AML-193 (cell line): ENCODE results near the gene PTPN12.
"Not testable (repeated sequence)": the region's sequence is repeated elsewhere in the genome, so short reads cannot be mapped to it uniquely, and the experiment has no call there.

Experiments
- DNase-seq, 2 experiments: peaks; one replicate each; lab custom pipeline; 2025; lab: John Stamatoyannopoulos, UW

Gene PTPN12

GRCh38 chr7:77579797-77580196 is 42.7 kb downstream of the PTPN12 start:
- DNase-seq = no peak

GRCh38 chr7:77580762-77581350 is 43.8 kb downstream of the PTPN12 start:
- DNase-seq = no peak

DNA sequence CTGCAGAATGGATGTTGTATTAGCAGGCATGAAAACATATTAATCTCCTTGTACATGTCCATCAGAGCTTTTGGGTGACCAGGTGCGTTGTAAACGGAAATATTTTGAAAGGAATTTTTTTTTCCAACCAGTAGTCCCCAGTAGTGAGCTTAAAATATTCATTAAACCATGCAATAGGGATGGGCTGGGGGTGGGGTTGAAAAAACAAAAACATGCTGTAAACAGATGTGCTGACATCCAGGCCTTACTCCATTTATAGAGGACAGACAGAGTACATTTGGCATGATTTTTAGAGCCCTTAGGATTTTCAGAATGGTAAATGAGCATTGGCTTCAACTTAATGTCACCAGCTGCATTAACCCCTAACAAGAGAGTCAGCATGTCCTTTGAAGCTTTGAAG is 50.2 kb downstream of the PTPN12 start:
- DNase-seq = no peak

DNA sequence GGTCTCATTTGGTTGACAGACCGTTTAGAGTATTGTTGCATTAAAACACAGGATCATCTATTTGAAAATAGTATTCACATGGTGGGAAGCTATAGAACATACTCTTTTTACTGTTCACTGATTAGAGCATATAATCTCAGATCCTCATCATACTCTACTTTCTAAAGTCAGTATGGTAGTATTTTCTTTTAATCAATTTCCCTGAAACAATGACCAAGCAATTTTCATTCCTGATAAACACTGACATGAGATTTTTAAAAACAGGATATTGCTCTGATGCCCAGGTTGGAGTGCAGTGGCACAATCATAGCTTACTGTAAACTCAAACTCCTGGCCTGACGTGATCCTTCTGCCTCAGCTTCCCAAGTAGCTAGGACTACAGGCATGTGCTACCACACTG is 63.9 kb downstream of the PTPN12 start:
- DNase-seq = no peak

DNA sequence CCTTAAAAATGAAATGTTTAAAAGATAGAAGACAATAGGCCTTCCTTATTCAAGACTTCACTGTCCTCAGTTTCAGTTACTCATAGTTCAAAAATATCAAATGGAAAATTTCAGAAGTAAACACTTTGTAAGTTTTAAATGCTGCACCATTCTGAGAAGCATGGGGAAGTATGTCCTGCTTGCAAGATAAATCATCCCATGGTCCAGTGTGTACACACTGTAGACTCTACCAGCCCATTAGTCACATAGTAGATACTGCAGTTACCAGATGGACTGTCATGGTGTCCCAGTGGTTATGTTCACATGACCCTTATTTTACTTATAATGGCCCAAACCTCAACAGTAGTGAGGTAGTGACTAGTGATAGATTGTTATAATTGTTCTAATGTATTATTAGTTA is 69.5 kb downstream of the PTPN12 start:
- no peak for DNase-seq

DNA sequence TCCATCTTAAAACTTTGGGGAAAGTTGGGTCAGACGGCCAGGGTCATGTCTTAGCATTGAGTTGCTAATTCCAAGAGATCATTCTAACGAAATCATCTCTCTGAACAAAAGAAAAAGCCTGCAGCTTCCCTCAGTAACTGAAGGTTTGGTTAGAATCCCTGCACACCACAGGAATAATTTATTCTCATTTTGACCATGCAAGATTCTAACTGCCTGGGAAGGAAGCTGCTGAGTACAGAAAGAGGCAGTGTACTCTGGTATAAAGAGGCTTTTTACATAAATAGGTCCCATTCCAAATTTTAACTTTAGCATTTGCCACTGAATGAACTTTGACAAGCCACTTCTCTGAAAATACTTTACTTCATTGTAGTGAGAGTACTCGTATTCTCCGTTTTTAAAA is 82.2 kb downstream of the PTPN12 start:
- DNase-seq = no peak

GRCh38 chr7:77626586-77627308 is 89.7 kb downstream of the PTPN12 start:
- no peak for DNase-seq

DNA sequence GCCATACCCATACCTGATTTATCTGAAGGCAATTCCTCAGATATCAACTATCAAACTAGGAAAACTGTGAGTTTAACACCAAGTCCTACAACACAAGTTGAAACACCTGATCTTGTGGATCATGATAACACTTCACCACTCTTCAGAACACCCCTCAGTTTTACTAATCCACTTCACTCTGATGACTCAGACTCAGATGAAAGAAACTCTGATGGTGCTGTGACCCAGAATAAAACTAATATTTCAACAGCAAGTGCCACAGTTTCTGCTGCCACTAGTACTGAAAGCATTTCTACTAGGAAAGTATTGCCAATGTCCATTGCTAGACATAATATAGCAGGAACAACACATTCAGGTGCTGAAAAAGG is 90.2 kb downstream of the PTPN12 start:
- no peak for DNase-seq

DNA sequence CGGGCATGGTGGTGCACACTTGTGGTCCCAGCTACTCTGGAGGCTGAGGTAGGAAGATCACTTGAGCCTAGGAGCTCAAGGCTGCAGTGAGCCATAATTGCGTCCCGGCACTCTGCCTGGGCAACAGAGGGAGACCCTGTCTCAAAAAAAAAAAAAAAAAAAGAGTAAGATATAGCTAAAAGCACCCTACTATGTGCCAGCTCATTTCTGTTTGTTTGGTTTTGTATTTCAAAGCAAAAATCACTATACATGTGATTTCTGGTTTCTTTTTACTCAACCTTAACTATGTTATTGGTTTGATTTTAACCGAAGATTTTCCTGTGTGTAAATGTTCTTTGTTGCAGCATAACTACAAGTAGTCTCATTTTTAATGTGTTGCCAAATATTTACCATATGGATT is 92.7 kb downstream of the PTPN12 start:
- no peak for DNase-seq

- DNase-seq = peak; percentile 36 to 46
Observed at GRCh38 chr7:77631820-77632219, 94.7 kb downstream of the PTPN12 start.

DNA sequence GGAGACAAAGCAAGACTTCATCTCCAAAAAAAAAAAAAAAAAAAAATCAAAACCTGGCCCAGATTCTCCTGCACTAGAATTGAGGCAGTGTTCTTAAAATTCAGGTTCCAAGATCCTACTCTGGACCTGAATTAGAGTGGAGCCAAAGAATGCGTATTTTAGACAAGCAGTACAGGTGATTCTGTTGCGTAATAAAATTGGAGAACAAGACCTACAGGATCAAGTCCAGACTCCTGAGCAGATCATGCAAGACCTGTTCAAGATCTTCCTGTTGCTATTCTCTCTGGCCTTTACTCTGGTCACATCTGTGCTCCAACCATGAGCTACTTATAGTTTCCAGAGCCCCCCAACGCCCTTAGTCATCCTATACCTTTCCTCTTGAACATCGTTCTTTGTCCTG is 107.7 kb downstream of the PTPN12 start:
- DNase-seq = no peak

DNA sequence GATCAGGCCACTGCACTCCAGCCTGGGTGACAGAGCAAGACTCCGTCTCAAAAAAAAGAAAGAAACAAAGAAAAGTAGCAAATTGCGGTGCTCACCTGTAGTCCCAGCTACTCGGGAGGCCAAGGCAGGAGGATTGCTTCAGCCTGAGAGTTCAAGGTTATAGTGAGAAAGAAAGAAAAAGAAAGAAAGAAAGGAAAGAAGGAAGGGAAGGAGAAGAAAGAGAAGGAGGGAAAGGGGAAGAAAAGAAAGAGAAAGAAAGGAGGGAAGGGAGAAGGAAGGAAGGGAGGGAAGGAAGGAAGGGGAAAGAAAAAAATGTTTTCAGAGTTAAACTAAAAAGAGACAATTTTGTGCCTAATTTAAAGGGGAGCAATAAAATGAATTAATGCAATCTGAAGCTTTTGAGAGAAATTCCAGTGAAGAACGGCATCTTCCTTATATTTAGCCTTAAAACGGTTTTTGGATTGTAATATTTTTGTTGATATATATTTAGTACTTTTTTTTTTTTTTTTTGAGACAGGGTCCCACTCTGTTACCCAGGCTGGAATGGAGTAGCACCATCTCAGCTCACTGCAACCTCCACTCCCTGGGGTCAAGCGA is 111.7 kb downstream of the PTPN12 start:
- DNase-seq = no peak

DNA sequence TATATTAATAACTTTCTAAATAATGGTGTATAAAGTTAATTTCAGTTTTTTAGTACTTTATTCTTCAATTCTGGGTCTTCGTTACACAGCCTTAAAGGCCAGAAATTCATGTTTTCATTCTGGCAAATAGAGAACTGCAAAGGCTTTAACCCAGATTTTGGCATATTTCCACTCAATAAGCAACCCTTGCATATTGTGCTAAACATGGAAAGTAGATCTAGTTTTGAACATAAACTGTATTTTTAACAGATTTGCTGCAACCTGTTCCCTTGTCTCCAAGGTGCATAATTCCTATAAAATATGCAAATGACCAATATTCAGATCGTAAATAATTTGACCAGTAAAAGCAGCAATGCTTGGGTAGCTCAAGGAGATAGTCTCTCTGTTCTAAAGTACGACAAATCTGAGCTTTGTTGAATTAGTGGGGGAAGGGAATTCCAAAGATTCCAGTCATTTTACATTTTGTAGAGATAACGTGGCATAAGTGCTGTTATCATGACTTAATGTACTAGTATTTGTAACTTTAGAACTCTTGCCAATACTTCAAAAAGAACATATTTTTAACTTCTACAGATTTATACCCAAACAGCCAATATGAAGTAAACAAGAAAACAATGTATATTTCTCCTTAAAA is 112.7 kb downstream of the PTPN12 start:
- DNase-seq = no peak

GRCh38 chr7:77651575-77652162 is 114.6 kb downstream of the PTPN12 start:
- DNase-seq = peak; percentile 47 to 57

GRCh38 chr7:77652826-77653225 is 115.7 kb downstream of the PTPN12 start:
- not testable (repeated sequence) for DNase-seq

- DNase-seq = no peak
Observed at GRCh38 chr7:77653572-77653971, 116.5 kb downstream of the PTPN12 start.

DNA sequence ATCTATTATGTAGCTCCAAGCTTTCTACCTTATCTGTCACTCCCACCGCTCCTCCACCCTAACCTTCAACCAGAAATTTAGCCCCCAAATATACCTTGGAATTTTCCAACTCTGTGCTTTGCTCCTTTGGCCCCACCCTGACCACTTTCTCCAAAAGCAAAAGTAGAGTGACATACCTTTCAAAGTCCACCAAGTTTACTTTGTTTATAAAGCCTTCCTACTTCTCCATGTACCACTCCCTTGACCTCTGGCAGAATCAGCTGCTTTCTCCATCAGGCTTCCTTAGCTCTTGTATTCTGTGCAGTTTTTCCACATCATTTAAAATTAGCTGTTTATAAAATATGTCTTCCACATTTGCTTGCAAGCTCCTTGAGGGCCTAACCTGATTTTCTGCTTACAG is 118.3 kb downstream of the PTPN12 start:
- DNase-seq = no peak

- DNase-seq = no peak
Observed at GRCh38 chr7:77655836-77656455, 118.9 kb downstream of the PTPN12 start.

DNA sequence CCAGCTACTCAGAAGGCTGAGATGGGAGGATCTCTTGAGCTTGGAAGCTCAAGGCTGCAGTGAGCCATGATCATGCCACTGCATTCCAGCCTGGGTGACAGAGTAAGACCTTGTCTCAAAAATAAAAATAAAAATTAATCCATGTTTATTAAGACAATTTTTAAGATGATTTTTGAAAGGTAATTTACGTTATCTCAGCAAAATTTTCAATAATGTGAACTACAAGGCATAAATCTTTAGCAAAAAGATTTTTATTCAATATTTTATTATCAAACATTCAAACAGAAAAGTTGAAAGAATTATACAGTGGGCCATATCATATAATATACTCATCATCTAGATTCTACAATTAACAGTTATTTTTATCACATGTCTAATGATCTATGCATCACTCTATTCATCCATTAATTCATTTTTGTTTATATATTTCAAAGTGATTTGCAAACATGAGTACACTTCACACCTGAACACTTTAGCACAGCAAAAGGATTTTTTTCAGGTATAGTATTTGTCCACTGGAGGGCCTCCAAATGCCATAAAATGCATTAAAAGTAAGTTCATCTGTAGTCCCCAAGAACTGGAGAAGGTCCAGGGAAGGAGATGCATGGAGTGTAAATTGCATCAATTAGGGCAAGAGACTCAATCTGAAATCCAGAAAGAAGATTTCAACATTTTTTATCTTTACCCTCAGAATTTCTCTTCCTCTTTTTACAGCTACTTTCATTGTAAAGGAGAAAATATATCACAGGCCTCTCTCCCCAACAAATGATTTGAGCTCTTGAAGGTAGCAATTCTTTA is 120.5 kb downstream of the PTPN12 start:
- peak; percentile 91 to 94 for DNase-seq

DNA sequence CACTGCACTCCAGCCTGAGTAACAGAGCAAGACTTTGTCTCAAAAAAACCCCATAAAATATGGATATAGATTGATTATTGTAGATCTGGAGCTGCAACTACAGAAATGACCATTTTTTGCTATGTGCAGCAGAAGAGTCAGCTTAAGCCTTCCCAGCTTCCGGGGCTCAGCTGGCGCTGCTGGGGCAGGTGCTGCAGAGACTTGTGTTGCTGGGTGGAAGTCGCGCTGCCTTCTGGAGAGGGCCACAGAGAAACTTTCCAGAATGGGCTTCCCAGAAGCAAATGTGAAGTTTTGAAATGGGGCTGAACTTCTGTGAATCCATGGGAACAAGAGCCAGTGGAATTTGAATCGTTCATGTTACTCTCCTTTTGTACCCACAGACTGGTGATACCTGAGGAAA is 121.8 kb downstream of the PTPN12 start:
- no peak for DNase-seq

GRCh38 chr7:77661816-77662215 is 124.7 kb downstream of the PTPN12 start:
- peak; percentile 88 to 90 for DNase-seq
